NCI-H82 treated with DMSO at 0.1 percent for 48 hours (cell line): ENCODE measurements around the gene IFIT1.
"Not testable (repeated sequence)": the region's sequence is repeated elsewhere in the genome, so short reads cannot be mapped to it uniquely, and the experiment has no call there.

Source experiments
- DNase-seq: peaks from one replicate; lab custom pipeline; 2025; ENCODE audit not compliant: unreplicated experiment; lab: John Stamatoyannopoulos, UW

Gene IFIT1, protein sequence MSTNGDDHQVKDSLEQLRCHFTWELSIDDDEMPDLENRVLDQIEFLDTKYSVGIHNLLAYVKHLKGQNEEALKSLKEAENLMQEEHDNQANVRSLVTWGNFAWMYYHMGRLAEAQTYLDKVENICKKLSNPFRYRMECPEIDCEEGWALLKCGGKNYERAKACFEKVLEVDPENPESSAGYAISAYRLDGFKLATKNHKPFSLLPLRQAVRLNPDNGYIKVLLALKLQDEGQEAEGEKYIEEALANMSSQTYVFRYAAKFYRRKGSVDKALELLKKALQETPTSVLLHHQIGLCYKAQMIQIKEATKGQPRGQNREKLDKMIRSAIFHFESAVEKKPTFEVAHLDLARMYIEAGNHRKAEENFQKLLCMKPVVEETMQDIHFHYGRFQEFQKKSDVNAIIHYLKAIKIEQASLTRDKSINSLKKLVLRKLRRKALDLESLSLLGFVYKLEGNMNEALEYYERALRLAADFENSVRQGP

DNA sequence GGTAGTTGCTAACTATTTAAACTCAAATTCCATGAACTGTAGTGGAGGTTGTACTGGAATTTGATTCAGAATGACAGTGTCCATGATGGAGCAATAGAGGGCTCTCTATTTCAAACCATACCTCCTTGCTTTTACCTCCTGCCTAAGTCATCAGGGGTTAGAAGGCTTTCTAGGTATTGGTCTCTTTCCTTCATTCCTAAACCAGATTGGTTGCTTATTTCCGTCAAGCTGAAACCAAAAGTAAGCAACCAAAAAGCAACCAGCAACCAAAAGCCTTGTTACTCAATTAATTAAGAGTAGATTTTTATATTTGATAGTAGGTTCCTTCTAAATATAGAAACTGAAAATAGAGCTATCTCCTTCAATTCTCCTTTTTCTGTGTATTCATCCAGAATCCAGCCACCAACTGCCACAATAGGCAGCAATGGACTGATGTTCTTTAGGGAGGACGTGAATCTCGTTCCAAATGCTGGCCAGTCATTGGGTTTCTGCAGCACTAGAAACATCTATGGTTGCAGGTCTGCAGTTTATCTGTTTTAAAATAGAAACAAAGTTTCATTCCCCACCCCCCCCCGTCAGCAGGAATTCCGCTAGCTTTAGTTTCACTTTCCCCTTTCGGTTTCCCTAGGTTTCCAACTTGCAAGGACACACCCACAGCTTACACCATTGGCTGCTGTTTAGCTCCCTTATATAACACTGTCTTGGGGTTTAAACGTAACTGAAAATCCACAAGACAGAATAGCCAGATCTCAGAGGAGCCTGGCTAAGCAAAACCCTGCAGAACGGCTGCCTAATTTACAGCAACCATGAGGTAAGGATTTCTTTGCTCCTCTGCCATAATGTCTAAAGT is at the start of gene IFIT1:
TSS of gene IFIT1 (plus strand) at position 717 of the 850 bp plus-strand sequence. CDS start at position 807, 90 bp downstream.
- no peak for DNase-seq

DNA sequence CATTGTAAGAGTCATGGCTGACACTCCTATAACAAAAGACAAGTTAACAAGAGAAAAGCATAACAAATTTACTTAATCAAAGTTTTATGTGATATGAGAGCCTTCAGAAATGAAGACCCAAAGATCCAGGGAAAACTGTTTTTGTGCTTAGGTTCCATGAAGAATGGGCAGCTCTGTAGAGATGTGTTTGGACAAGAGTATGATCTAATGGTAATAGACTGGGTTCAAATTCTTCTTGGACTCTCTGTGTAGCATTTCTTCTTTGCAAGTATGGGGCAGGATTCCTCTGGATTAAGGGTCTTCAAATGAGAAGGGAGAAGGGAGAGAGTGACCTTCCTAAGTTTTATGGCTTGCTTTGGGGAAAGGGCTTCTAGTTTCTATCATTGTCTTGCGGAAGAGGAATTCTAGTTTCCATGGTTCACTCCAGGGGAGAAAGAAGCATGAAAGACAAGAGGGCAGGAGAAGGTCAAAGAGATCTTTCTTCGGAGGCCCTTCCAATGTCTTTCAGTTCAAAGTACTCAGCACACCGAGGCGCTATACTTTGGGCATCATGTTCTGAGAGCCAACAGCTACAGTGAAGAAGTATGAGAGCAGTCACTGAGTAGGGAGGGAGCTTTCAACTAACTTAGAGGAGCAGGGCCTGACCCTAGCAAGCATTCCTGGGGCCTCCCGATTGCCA is 49.2 kb upstream of the IFIT1 start:
- DNase-seq, result no peak

- no peak for DNase-seq
Observed at GRCh38 chr10:89344156-89344555, 48.3 kb upstream of the IFIT1 start.

GRCh38 chr10:89345367-89346000 is 46.9 kb upstream of the IFIT1 start:
- no peak for DNase-seq

DNA sequence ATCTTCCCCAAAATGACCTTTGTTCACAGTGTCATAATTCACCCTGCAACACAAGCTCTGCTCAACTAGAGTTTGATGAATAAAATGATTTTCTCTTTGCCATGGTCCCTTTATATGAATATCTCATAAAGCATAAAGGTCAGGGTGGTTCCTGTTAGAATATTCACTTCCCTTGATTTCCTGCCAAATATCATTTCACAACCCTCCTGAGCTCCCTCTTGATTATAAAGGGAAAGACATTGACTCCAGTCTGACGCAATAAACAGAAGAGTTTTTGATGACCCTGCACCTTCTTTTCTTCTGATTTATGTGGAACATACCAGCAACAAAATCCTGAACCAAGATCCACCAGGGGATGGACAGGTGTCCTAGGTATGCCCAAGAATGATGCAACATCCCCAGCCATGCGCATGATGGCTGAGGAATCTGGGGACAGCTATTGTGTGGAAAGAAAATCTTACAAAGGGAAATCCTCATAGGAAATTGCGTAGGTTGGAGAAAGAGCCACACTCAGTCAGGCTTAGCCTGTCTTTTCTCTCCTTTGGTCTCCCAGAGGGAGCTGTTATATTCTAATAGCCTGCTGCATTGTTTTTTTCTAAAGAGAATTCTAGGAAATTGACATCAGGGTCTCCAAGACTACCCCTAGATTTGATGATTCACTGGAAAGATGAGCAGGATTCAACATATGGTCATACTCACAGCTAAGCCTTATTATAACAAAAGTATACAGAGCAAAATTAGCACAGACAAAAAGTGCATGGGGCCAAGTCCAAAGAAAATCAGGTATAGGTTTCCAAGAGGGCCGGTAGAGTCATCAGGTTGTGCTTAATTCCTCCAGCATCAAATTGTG is 45.8 kb upstream of the IFIT1 start:
- DNase-seq, result no peak

DNA sequence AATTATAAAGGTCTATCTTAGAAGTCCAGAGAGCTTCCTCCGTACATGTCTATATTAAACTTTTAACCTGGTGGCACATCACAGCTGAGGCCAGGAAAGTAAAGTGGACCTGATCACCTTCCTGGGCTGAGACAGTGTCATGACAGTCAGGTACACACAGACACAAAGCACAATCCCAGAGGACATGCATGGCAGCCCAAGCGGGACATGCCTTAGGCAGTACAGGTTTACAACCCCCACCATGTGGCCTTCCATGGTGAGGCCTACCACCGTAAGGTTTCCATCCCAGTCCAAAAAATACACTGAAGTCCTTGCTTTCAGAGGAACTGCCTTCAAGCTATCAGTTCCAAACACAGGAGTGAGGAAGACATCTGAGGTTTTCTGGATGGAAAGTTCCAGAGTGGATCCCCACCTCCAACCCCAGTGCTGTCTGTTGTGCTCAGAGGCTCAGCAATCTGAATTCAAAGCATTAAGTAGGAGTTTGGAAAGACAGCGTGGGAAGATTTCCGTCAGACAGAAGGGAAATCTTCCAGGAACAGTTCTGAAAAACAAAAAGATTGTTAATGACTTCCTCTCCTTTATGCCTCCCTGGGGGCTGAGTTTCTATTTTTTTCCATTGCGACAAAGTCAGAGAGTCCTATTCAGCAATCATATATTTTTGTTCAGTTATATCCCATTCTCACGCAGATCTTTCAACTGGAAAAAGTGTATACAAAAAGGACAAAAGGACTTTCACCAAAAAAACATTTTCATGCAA is 44.5 kb upstream of the IFIT1 start:
- DNase-seq, result no peak

DNA sequence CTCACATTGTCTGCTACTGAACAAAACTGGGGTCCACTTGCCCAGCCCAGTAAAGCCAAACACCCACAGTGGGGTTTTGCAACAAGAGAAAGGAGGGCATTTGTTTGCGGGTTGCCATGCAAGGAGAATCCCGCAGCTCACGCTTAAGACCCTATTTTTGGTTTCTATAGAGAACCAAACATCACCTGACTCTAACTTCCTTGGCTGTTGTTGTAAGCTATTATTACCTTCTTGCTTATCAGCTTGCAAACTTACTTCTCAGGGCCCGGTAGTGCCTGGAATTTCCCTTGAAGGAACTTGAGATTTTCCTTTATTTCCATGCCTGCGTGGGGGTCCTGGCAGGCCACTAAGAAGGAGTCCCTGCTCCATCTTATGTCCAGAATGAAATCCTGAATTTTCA is 43.9 kb upstream of the IFIT1 start:
- DNase-seq, result no peak

DNA sequence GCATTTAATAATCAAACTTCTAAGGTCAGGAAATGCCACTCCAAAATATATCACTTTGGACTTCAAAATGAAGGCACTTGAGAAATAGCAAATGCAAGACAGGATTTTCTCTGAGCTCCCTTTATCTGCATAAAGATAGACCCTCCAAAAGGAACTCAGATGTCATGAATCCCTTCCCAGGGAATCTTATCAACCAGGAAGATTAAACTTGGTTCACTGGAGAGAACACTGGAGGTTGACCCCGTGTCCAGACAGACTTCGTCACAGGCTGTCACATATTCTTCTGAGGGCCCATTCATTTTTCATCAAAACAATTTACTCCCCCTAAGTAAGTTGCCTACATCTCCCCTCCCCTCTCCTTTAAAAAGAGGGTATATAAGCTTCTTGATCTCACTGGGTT is 43.4 kb upstream of the IFIT1 start:
- no peak for DNase-seq

GRCh38 chr10:89350631-89351315 is 41.6 kb upstream of the IFIT1 start:
- not testable (repeated sequence) for DNase-seq

DNA sequence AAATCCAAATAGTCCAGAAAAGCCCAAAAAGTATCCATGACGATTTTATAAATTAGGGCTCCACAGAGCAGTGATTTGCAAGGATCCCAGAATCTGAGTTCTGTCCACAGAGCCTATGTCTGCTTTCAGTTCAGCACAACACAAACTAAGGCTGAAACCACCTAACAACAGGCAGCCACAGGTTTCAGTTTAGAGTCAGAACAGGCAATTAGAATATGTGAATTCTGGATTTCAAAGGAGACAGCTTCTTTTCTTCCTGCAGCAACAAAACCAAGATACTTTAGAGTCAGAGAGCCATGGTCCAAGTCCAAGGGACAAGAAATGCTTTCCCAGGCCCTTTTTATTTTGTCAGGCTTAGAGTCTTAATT is 41.0 kb upstream of the IFIT1 start:
- DNase-seq, result no peak

GRCh38 chr10:89351780-89352597 is 40.4 kb upstream of the IFIT1 start:
- DNase-seq, result no peak

- DNase-seq, result no peak
Observed at GRCh38 chr10:89352802-89353201, 39.6 kb upstream of the IFIT1 start.

GRCh38 chr10:89355394-89355931 is 37.0 kb upstream of the IFIT1 start:
- DNase-seq, result no peak

- DNase-seq, result no peak
Observed at GRCh38 chr10:89357096-89357495, 35.3 kb upstream of the IFIT1 start.

DNA sequence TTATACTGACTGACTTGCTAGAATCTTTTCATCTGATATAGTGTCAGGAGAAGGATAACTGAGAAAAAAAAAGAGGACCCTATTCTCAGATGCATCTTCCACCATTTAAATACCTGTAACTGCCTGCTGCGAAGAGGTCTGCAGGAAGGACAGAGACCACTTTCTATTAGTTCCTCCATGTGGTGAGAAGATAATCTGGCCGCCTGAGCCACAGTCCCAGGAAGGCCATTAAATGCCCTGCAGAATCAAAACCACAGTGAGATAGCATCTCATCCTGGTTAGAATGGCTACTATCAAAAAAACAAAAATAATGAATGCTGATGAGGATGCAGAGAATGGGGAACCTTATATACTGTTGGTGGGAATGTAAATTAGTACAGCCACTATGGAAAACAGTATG is 34.4 kb upstream of the IFIT1 start:
- DNase-seq, result no peak

- no peak for DNase-seq
Observed at GRCh38 chr10:89360157-89360556, 32.3 kb upstream of the IFIT1 start.

- no peak for DNase-seq
Observed at GRCh38 chr10:89362929-89363328, 29.5 kb upstream of the IFIT1 start.
